ENCODE measurements around the gene CYSRT1. TPM values are rescaled to one million over a fixed set of nuclear protein-coding genes. Genes with fewer than 3 reads are reported as not detected.

CYSRT1 gene
- total and polyA plus RNA-seq, 8 donors = 0.22 to 1.3 (median 0.60) TPM; not detected in 4

DNA sequence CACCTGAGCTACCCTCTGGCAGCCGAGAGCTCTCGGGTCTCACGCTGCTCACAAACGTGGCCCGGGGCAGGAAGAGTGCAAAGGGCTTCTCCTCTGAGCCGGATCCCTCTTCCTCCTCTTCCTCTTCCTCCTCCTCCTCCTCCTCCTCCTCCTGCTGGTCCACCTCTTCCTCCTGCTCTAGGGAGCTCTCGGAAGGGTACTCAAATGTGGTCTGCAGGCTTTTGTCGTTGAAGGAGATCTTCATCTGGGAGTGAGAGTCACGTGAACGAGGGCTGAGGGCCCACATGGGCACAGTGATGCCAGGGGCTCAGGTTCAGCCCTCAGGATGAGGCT, 32.6 kb upstream of the CYSRT1 start:
- H3K9me3 ChIP-seq = no peaks in the 10 kb centered on the region
- TF ChIP-seq, protein P1, sequence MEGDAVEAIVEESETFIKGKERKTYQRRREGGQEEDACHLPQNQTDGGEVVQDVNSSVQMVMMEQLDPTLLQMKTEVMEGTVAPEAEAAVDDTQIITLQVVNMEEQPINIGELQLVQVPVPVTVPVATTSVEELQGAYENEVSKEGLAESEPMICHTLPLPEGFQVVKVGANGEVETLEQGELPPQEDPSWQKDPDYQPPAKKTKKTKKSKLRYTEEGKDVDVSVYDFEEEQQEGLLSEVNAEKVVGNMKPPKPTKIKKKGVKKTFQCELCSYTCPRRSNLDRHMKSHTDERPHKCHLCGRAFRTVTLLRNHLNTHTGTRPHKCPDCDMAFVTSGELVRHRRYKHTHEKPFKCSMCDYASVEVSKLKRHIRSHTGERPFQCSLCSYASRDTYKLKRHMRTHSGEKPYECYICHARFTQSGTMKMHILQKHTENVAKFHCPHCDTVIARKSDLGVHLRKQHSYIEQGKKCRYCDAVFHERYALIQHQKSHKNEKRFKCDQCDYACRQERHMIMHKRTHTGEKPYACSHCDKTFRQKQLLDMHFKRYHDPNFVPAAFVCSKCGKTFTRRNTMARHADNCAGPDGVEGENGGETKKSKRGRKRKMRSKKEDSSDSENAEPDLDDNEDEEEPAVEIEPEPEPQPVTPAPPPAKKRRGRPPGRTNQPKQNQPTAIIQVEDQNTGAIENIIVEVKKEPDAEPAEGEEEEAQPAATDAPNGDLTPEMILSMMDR (IDR thresholded peaks at IDR 0.05) = no peak
- WGBS, 2 donors = 64 to 74% methylated on average over 9 to 10 of the region's 10 CpGs
- H3K36me3 ChIP-seq = peaks cover 0 to 7% (median 0%) of the 10 kb centered on the region in 3 donors
- intact Hi-C loops (cut with DNase I) = loop anchor here in 1 of 3 donors (5.0 kb wide), 1 partner anchor 45 kb away; no protein-coding TSS in a partner anchor
- no peak overlapping the region for H3K27ac ChIP-seq
- no peaks in the 10 kb centered on the region for H3K27me3 ChIP-seq
- H3K4me3 ChIP-seq = no peak overlapping the region
- FAIRE-seq (no peak), ATAC-seq (no peak), DNase-seq (no peak)
- H3K4me1 ChIP-seq = peaks cover 31 to 59% (median 37%) of the 10 kb centered on the region in 3 donors

- peaks cover 27 to 55% (median 36%) of the 10 kb centered on the region in 3 donors for H3K4me1 ChIP-seq
- H3K27ac ChIP-seq = no peak overlapping the region
- intact Hi-C loops (cut with DNase I) = loop anchor here in 1 of 3 donors (5.0 kb wide), 1 partner anchor 44 kb away; no protein-coding TSS in a partner anchor
Measured at GRCh38 chr9:137192859-137193258, 32.1 kb upstream of the CYSRT1 start.

DNA sequence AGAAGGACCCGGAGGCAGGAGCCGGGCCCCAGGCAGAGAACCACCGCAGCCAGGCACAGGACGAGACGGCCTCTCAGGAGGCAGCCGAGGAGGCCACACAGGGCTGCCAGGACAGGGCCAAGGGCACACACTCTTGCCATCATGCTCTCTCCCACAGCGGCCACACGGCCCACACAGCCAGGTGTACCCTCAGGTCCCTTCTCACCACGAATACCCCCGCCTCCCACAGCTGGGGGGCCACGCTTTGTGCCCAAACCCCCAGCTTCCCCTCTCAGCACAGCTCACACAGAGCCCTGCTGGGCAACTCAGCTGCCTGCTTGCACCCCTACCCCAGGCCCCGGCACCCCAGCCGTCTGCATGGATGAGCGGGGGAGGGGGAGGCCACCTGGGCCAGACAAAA, 31.2 kb upstream of the CYSRT1 start:
- DNase-seq (no peak), FAIRE-seq (no peak), ATAC-seq (no peak)
- H3K36me3 ChIP-seq = peaks cover 0 to 7% (median 0%) of the 10 kb centered on the region in 3 donors
- no peaks in the 10 kb centered on the region for H3K9me3 ChIP-seq
- H3K27ac ChIP-seq = peak overlapping the region; percentile 50 to 90 (median 66)
- H3K4me3 ChIP-seq = peak overlapping the region in 1 of 4 donors; percentile 80
- H3K4me1 ChIP-seq = peaks cover 27 to 55% (median 36%) of the 10 kb centered on the region in 3 donors
- TF ChIP-seq, protein P1 (IDR thresholded peaks at IDR 0.05) = no peak
- WGBS, 2 donors = 51 to 63% methylated on average over 9 to 14 of the region's 14 CpGs
- no peaks in the 10 kb centered on the region for H3K27me3 ChIP-seq
- intact Hi-C loops (cut with DNase I) = loop anchor here in 1 of 3 donors (5.0 kb wide), 1 partner anchor 44 kb away; no protein-coding TSS in a partner anchor

More at GRCh38 chr9:137192859-137193258, 32.1 kb upstream of the CYSRT1 start:
- Histone ChIP-seq H3K27me3 (no peaks in the 10 kb centered on the region), H3K36me3 (peaks cover 0 to 7% (median 0%) of the 10 kb centered on the region in 3 donors), H3K4me3 (no peak overlapping the region), H3K9me3 (no peaks in the 10 kb centered on the region)
- 73 to 90% methylated on average over 1 to 2 of the region's 2 CpGs for WGBS, 2 donors
- ATAC-seq (no peak), FAIRE-seq (no peak), DNase-seq (no peak)
- TF ChIP-seq, protein P1 (IDR thresholded peaks at IDR 0.05) = no peak

DNA sequence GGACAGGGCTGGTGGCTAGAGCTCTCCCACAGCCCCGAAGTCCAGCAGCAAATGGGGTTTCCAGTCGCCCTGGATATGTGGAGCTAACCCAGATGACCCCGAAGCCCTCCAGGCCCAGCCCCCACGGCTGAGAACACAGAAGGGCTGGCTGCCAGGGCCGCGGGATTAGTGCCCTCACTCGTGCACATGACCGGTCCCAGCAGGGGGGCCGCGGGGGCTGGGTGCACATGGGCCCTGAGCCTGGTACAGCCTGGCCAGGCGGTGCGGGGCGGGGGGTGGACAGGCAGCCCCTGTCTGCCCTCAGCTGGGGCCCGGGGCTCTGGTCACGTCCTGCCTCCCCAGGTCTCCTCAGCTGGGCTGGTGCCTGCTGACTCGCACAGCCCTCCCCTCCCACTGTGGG, 30.6 kb upstream of the CYSRT1 start:
- peak; percentile 78 to 93 (median 90) for DNase-seq
- peak; percentile 22 to 44 (median 33) for ATAC-seq
- TF ChIP-seq, protein P1 (IDR thresholded peaks at IDR 0.05) = no peak
- Histone ChIP-seq H3K27ac (peak overlapping the region; percentile 60 to 90 (median 74)), H3K36me3 (peaks cover 0 to 7% (median 0%) of the 10 kb centered on the region in 3 donors), H3K9me3 (no peaks in the 10 kb centered on the region), H3K4me3 (peak overlapping the region in 2 of 4 donors; percentile 57 to 80), H3K27me3 (no peaks in the 10 kb centered on the region), H3K4me1 (peaks cover 27 to 52% (median 35%) of the 10 kb centered on the region in 3 donors)
- FAIRE-seq = no peak
- intact Hi-C loops (cut with DNase I) = loop anchor here in 1 of 3 donors (5.0 kb wide), 1 partner anchor 43 kb away; no protein-coding TSS in a partner anchor
- 17% methylated on average over 12 to 16 of the region's 16 CpGs for WGBS, 2 donors

DNA sequence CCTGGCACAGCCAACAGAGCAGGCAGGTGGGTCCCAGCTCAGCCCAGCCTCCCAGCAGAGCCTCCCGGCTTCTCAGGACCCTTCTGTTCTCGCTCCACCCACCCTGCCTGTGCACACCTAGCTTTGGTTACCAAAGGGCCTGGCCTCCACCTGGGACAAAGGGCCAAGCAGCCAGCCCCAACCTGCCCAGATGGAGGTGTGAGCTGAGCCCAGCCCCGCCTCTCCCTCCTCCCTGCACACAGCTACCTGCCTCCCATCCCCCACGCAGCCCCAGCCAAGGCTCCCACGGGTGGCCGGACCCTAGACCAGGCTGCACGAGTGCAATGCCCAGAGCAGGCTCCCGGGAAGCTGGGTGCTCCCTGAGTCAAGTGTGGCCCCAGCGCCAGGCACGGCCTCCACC, 30.1 kb upstream of the CYSRT1 start:
- FAIRE-seq = no peak
- DNase-seq = peak in 5 of 6 donors; percentile 77 to 89 (median 84)
- H3K27me3 ChIP-seq = no peaks in the 10 kb centered on the region
- peaks cover 23 to 47% (median 30%) of the 10 kb centered on the region in 3 donors for H3K4me1 ChIP-seq
- 17 to 20% methylated on average over 8 to 10 of the region's 10 CpGs for WGBS, 2 donors
- peaks cover 0 to 7% (median 0%) of the 10 kb centered on the region in 3 donors for H3K36me3 ChIP-seq
- peak overlapping the region in 3 of 4 donors; percentile 10 to 80 (median 57) for H3K4me3 ChIP-seq
- intact Hi-C loops (cut with DNase I) = loop anchor here in 1 of 3 donors (5.0 kb wide), 1 partner anchor 42 kb away; no protein-coding TSS in a partner anchor
- ATAC-seq = peak; percentile 26 to 58 (median 46)
- H3K27ac ChIP-seq = peak overlapping the region; percentile 60 to 90 (median 74)
- H3K9me3 ChIP-seq = no peaks in the 10 kb centered on the region
- TF ChIP-seq, protein P1 (IDR thresholded peaks at IDR 0.05) = no peak

Data from pancreas (tissue), 10 donors.